Activated naive CD8-positive, alpha-beta T cell treated with anti-CD3 and anti-CD28 coated beads for 36 hours (primary cell): ENCODE results near the gene PRKN. TPM values are rescaled to one million over a fixed set of nuclear protein-coding genes. Genes with fewer than 3 reads are reported as not detected.

Experiments
- DNase-seq: peaks from one replicate; pipeline ENCODE4 v3.0.0; 2021
- H3K27ac Mint-ChIP-seq: one replicate; pipeline ENCODE4 v1.8.0; 2022; ENCODE audit warnings: mild to moderate bottlenecking, moderate library complexity, mixed read lengths
- H3K27me3 Mint-ChIP-seq: one replicate; pipeline ENCODE4 v1.8.0; 2022; ENCODE audit warnings: mild to moderate bottlenecking, mixed read lengths
- H3K36me3 Mint-ChIP-seq: one replicate; pipeline ENCODE4 v1.8.0; 2021; ENCODE audit warnings: mild to moderate bottlenecking, mixed read lengths
- H3K4me1 Mint-ChIP-seq: one replicate; pipeline ENCODE4 v1.8.0; 2021; ENCODE audit warnings: mixed read lengths
- H3K4me3 Mint-ChIP-seq: one replicate; pipeline ENCODE4 v1.8.0; 2022; ENCODE audit warnings: mild to moderate bottlenecking, moderate library complexity, mixed read lengths
- H3K9me3 Mint-ChIP-seq: one replicate; pipeline ENCODE4 v1.8.0; 2022; ENCODE audit warnings: mixed read lengths
- total RNA-seq, 2 experiments: library from RNA; stranded (reverse); gene quantifications; one replicate each; pipeline ENCODE4 v1.2.3, GENCODE V29; 2021

The PRKN gene
- total RNA-seq = under 1 TPM; 0.26 to 0.52 TPM

GRCh38 chr6:162727322-162728182 is at the start of gene PRKN, which contains the start of gene PACRG:
Gene PRKN (minus strand): TSS chr6:162727766.
Gene PACRG (plus strand): TSS chr6:162727974.
- peaks cover 3% of the 10 kb centered on the region for H3K9me3 Mint-ChIP-seq
- H3K27ac Mint-ChIP-seq = peak within 1 kb of the TSS; percentile 92
- H3K27me3 Mint-ChIP-seq = peaks cover 3% of the 10 kb centered on the region
- H3K36me3 Mint-ChIP-seq = peaks cover 2% of the 10 kb centered on the region
- peak; percentile 99 for DNase-seq
- peak within 1 kb of the TSS; percentile 94 for H3K4me3 Mint-ChIP-seq
- H3K4me1 Mint-ChIP-seq = peaks cover 18% of the 10 kb centered on the region

GRCh38 chr6:162777091-162777490 is 49.5 kb upstream of the PRKN start:
- Mint-ChIP-seq H3K9me3 (peaks cover 10% of the 10 kb centered on the region), H3K4me1 (no peaks in the 10 kb centered on the region), H3K36me3 (peaks cover 3% of the 10 kb centered on the region), H3K27me3 (no peaks in the 10 kb centered on the region), H3K4me3 (no peak overlapping the region), H3K27ac (no peak overlapping the region)
- DNase-seq = no peak

DNA sequence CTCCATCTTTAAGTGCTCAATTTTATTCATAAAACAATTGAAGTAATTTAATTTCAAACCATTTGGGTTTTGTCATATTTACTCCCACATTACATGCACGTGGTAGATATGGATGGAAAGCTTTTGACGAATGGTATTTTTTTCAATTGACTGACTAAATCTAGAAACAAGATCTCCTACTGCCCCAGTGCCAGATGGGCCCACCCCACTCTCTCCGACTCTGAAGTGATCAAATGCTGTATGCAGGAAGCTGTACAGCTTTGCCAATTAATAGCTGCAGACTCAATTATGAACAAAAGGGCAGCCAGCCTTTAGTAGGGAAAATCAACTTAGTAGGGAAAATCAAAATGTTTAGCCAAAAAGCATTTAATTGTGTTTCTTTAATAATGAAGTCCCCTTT is 46.4 kb upstream of the PRKN start:
- DNase-seq = no peak
- no peaks in the 10 kb centered on the region for H3K27me3 Mint-ChIP-seq
- H3K27ac Mint-ChIP-seq = no peak overlapping the region
- peaks cover under 1% of the 10 kb centered on the region for H3K4me1 Mint-ChIP-seq
- H3K36me3 Mint-ChIP-seq = no peaks in the 10 kb centered on the region
- H3K4me3 Mint-ChIP-seq = no peak overlapping the region
- H3K9me3 Mint-ChIP-seq = peaks cover 2% of the 10 kb centered on the region

DNA sequence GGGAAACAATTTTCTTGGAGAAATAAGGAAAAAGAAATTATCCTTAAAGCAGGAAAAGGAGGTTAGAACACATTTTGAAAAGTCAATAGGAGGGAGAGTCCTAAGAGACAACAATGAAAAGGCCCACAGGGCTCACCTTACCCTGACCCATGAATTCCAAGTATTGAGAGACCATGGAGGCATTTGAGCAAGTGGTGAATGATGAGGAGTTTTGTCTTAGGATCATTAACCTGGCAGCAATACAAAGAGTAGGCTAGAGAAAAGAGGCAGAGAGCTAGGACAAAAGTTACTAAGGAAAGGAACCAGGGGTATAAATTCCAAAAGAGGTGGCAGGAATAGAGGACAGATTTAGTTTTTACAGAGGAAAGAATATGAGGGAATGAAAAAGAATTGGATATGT is 44.9 kb upstream of the PRKN start:
- H3K36me3 Mint-ChIP-seq = no peaks in the 10 kb centered on the region
- H3K27me3 Mint-ChIP-seq = no peaks in the 10 kb centered on the region
- H3K27ac Mint-ChIP-seq = no peak overlapping the region
- DNase-seq = no peak
- H3K9me3 Mint-ChIP-seq = no peaks in the 10 kb centered on the region
- H3K4me3 Mint-ChIP-seq = no peak overlapping the region
- H3K4me1 Mint-ChIP-seq = peaks cover 3% of the 10 kb centered on the region

- DNase-seq = no peak
- Mint-ChIP-seq H3K9me3 (no peaks in the 10 kb centered on the region), H3K27me3 (no peaks in the 10 kb centered on the region), H3K4me3 (no peak overlapping the region), H3K36me3 (no peaks in the 10 kb centered on the region), H3K27ac (no peak overlapping the region), H3K4me1 (peaks cover 3% of the 10 kb centered on the region)
Observed at GRCh38 chr6:162770955-162771354, 43.4 kb upstream of the PRKN start.

GRCh38 chr6:162770136-162770535 is 42.6 kb upstream of the PRKN start:
- Mint-ChIP-seq H3K4me1 (peaks cover 3% of the 10 kb centered on the region), H3K27me3 (no peaks in the 10 kb centered on the region), H3K4me3 (no peak overlapping the region), H3K9me3 (no peaks in the 10 kb centered on the region), H3K27ac (no peak overlapping the region), H3K36me3 (no peaks in the 10 kb centered on the region)
- DNase-seq = no peak

GRCh38 chr6:162753775-162754174 is 26.2 kb upstream of the PRKN start:
- Mint-ChIP-seq H3K4me1 (no peaks in the 10 kb centered on the region), H3K4me3 (no peak overlapping the region), H3K27me3 (no peaks in the 10 kb centered on the region), H3K36me3 (no peaks in the 10 kb centered on the region), H3K9me3 (no peaks in the 10 kb centered on the region), H3K27ac (no peak overlapping the region)
- no peak for DNase-seq

DNA sequence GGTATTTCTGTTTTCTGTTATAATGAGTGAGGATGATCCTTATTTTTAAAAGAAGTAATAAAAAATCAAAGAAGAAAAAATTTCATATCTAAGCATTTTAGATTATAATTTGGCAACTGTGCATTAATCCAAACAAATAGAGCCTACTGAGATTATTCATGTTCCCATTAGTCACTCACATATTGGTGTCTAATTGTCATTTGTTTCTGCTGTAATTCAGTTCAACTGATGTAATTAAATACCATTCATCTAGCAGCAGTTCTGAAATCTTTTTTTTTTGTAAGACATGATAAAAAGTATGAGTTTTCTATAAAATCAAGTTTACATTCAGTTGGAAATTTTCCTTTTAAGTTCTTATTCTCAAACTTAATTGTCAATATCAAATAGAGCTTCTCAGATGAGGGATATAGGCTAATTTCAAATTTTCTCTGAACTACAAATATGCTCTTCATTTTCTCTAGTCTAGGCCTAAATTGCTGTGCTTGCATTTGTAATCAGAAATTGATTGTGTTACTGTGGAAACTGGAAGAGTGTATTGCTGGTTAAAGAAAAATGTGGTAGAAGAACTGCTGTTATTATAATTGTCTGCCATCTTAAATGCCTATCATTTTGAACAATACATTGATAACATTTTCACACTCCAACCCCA is 23.8 kb upstream of the PRKN start:
- H3K27me3 Mint-ChIP-seq = no peaks in the 10 kb centered on the region
- H3K9me3 Mint-ChIP-seq = no peaks in the 10 kb centered on the region
- no peak overlapping the region for H3K27ac Mint-ChIP-seq
- H3K4me1 Mint-ChIP-seq = no peaks in the 10 kb centered on the region
- no peak for DNase-seq
- no peak overlapping the region for H3K4me3 Mint-ChIP-seq
- no peaks in the 10 kb centered on the region for H3K36me3 Mint-ChIP-seq

- Mint-ChIP-seq H3K36me3 (no peaks in the 10 kb centered on the region), H3K27me3 (no peaks in the 10 kb centered on the region), H3K27ac (no peak overlapping the region), H3K4me1 (no peaks in the 10 kb centered on the region), H3K9me3 (no peaks in the 10 kb centered on the region), H3K4me3 (no peak overlapping the region)
- no peak for DNase-seq
Observed at GRCh38 chr6:162750776-162751175, 23.2 kb upstream of the PRKN start.

GRCh38 chr6:162736961-162737360 is 9.4 kb upstream of the PRKN start:
- DNase-seq = no peak
- Mint-ChIP-seq H3K27ac (no peak overlapping the region), H3K4me1 (peaks cover 5% of the 10 kb centered on the region), H3K27me3 (peaks cover 2% of the 10 kb centered on the region), H3K36me3 (no peaks in the 10 kb centered on the region), H3K9me3 (peaks cover 3% of the 10 kb centered on the region), H3K4me3 (no peak overlapping the region)

DNA sequence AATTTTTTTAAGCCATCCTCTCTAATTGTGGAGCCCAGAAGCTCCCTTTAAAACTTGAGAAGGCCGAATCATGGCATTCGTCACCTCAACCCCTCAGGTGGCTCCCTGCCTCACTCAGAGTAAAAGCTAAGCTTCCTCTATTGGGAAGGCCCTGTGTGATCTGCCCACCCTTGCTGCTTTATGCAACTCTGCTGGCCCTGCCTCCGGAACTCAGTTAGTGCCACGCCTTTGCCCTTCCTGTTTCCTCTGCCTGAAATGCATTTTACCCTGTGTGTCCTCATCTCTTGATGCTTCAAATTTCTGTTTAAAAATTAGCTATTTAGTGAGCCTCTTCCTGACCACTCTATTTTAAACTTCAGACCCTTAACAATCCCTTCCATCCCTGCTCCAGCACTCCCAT is 5.9 kb upstream of the PRKN start:
- peak; percentile 1 for DNase-seq
- no peak overlapping the region for H3K4me3 Mint-ChIP-seq
- H3K27ac Mint-ChIP-seq = peak overlapping the region; percentile 36
- H3K36me3 Mint-ChIP-seq = peaks cover 2% of the 10 kb centered on the region
- no peaks in the 10 kb centered on the region for H3K27me3 Mint-ChIP-seq
- H3K9me3 Mint-ChIP-seq = peaks cover 6% of the 10 kb centered on the region
- peaks cover 5% of the 10 kb centered on the region for H3K4me1 Mint-ChIP-seq

DNA sequence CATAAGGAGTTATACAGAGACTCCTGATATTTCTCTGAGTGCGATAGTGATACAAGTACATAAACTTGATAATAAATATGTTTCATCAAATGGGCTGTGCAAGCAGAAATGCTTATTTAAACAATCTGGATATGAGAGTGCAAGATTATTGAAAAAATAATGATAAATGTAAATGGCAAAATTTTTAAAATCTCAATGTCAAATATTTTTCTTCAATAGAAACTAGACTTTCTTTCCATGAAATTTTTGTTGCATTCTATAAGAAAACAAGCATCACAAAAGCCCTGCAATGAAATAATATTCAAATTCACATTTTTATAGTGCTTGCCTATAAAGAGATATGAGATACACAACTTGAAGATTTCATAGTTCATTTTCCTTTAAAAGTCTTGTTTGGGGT is 2.9 kb upstream of the PRKN start:
- no peak overlapping the region for H3K27ac Mint-ChIP-seq
- peaks cover 3% of the 10 kb centered on the region for H3K27me3 Mint-ChIP-seq
- peaks cover 2% of the 10 kb centered on the region for H3K36me3 Mint-ChIP-seq
- DNase-seq = no peak
- peaks cover 17% of the 10 kb centered on the region for H3K4me1 Mint-ChIP-seq
- peaks cover 6% of the 10 kb centered on the region for H3K9me3 Mint-ChIP-seq
- H3K4me3 Mint-ChIP-seq = no peak overlapping the region

DNA sequence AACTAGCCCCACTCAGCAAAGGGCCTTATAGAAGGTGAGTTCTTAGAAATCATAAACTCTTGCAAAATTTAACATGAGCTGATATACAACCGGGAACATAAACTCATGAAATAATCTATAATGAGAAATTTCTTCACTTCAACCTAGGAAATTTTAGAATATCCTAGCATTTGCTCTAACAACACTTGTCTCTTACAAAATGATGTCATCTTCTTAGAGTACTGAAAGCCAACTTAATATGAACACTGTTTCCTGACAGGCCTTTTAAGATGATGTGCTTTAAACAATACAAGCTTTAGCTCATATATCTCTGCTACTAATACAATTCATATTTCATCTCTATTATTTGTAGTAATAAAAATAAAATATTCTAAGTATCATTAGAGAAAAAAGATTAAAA is 1.1 kb upstream of the PRKN start:
- peaks cover 22% of the 10 kb centered on the region for H3K4me1 Mint-ChIP-seq
- H3K27me3 Mint-ChIP-seq = peaks cover 3% of the 10 kb centered on the region
- peaks cover 4% of the 10 kb centered on the region for H3K9me3 Mint-ChIP-seq
- peaks cover 2% of the 10 kb centered on the region for H3K36me3 Mint-ChIP-seq
- no peak for DNase-seq
- H3K4me3 Mint-ChIP-seq = no peak overlapping the region
- peak overlapping the region; percentile 20 for H3K27ac Mint-ChIP-seq

- peaks cover 3% of the 10 kb centered on the region for H3K9me3 Mint-ChIP-seq
- no peak for DNase-seq
Observed at GRCh38 chr6:162728197-162728596, 631 bp upstream of the PRKN start.

DNA sequence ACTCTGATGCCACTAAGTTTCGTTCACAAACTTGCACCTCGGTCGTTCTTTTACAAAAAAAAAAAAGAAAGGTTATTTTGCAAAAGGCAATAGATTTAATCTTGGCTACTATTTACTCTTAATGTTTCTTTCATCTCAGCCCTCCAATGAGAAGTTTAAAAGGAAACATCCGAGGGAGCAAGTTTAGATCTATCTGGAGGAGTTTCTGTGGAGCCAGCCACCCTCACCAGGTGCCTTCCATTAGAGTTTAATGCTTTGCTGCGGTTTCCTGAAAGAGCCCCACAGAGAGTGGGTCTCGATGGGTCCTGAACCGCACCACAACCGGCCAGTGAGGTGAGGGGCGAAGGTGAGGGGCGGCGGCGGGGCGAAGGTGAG is 632 bp downstream of the PRKN start:
- peaks cover 3% of the 10 kb centered on the region for H3K27me3 Mint-ChIP-seq
- peak overlapping the region; percentile 94 for H3K4me3 Mint-ChIP-seq
- peaks cover 3% of the 10 kb centered on the region for H3K9me3 Mint-ChIP-seq
- DNase-seq = no peak
- H3K27ac Mint-ChIP-seq = peak overlapping the region; percentile 92
- H3K36me3 Mint-ChIP-seq = peaks cover 2% of the 10 kb centered on the region
- peaks cover 18% of the 10 kb centered on the region for H3K4me1 Mint-ChIP-seq

More at GRCh38 chr6:162728197-162728596, 631 bp upstream of the PRKN start:
- Mint-ChIP-seq H3K27ac (peak overlapping the region; percentile 74), H3K4me3 (peak overlapping the region; percentile 94), H3K27me3 (peaks cover 3% of the 10 kb centered on the region), H3K36me3 (peaks cover 2% of the 10 kb centered on the region), H3K4me1 (peaks cover 18% of the 10 kb centered on the region)

- Mint-ChIP-seq H3K4me3 (no peak overlapping the region), H3K27ac (no peak overlapping the region), H3K4me1 (peaks cover 12% of the 10 kb centered on the region), H3K36me3 (peaks cover 3% of the 10 kb centered on the region), H3K9me3 (no peaks in the 10 kb centered on the region), H3K27me3 (peaks cover 3% of the 10 kb centered on the region)
- DNase-seq = no peak
Observed at GRCh38 chr6:162722633-162723032, 4.9 kb downstream of the PRKN start.
